GM12873 (cell line): ENCODE data around the gene CEP131.

Experiments used
- TF ChIP-seq, protein P1 (sequence below): IDR thresholded peaks from 2 replicates; pipeline ENCODE4 v1.5.1; 2012; ENCODE audit warnings: low read depth, mild to moderate bottlenecking, moderate library complexity, low read length, control low read depth; ENCODE audit not compliant: insufficient read depth; ENCODE audit errors: missing control alignments

The CEP131 gene

DNA sequence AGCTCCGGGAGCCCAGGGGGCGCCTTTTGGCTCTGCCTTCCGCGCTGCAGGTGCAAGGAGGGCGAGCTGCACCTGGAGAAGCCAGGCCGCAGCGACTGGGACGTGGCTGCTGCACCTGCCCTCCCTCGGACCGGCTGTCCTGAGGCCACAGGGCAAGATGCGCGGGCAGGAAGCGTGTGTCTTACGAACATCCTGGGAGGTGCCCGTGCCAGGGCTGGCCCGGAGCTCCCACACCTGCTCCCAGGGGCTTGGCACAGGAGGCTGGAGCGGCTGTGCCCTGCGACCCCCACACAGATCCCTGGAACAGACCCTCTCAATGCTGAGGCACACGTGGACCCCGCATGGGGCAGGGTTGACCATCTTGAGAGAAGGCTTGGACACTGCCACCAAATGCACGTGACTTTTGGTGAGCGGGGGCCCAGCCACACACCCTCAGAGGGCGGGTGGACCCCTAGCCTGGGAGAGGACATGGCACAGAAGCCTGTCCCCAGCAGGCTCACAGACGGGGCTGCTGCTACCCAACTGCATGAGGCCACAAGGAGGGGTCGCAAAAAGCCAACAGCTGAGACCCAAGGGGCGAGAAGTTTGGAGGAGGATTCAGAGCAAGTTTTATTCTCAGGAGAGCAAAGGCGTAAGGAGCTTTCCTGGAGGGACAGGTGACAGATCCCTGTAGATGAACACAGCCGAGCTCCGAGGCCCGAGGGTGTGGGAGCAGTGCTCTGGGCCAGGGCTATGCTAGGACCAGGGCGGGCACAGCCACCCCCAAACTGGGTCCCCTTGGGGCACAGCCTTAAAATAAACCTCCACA, 27.7 kb upstream of the CEP131 start:
- TF ChIP-seq, protein P1, sequence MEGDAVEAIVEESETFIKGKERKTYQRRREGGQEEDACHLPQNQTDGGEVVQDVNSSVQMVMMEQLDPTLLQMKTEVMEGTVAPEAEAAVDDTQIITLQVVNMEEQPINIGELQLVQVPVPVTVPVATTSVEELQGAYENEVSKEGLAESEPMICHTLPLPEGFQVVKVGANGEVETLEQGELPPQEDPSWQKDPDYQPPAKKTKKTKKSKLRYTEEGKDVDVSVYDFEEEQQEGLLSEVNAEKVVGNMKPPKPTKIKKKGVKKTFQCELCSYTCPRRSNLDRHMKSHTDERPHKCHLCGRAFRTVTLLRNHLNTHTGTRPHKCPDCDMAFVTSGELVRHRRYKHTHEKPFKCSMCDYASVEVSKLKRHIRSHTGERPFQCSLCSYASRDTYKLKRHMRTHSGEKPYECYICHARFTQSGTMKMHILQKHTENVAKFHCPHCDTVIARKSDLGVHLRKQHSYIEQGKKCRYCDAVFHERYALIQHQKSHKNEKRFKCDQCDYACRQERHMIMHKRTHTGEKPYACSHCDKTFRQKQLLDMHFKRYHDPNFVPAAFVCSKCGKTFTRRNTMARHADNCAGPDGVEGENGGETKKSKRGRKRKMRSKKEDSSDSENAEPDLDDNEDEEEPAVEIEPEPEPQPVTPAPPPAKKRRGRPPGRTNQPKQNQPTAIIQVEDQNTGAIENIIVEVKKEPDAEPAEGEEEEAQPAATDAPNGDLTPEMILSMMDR, result no peak

DNA sequence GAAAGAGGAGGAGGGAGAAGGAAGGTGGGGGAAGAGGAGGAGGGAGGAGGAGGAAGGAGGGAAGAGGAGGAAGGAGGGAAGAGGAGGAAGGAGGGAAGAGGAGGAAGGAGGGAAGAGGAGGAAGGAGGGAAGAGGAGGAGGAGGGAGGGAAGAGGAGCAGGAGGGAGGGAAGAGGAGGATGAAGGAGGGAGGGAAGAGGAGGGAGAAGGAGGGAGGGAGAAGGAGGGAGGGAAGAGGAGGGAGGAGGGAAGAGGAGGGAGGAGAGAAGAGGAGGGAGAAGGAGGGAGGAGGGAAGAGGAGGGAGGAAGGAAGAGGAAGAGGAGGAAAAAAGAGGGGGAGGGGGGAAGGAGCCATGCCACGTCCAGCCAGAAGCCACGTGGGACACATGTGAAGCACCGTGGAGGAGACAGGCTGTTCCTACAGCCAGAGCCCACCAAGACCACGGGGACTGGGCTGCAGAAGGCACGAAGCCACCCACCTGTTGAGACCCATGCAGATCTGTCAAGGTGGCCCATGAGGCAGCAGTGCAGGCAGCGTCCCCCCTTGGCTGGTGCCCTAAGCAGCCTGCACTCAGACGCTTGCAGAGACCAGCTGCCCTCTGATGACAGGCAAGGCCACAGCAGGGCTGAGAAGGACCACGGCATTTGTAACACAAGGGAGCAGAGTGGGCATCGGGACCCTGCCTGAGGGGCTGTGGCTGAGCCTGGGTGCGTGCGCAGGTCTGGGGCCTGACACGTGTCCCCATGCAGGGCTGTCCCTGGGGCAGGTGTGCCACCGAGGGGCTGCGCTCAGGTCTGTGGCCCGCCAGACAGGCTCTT, 26.7 kb upstream of the CEP131 start:
- TF ChIP-seq, protein P1, result no peak

DNA sequence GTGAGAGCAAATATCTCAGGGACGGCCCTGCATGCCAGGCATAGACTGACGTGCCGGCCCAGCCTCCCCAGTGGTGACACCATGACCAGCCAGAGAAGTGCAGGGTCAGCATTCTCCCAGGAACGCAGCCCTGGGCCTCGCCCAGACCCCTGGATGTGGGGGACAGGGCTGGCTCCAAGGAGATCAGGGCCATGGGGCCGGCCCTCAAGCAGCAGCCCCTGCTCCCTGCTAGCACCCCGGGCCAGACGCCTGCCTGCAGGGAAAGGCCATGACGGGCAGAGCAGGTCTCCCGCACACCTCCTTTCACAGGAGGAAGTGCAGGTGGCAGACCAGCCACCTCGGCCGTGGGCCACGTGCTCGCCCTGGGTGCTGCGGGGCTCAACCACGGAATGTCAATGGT, 25.9 kb upstream of the CEP131 start:
- TF ChIP-seq, protein P1, result no peak

- TF ChIP-seq, protein P1, result no peak
These were observed 24.7 kb upstream of the CEP131 start for GRCh38 chr17:81247339-81247990.

GRCh38 chr17:81246679-81247338, 24.0 kb upstream of the CEP131 start:
- TF ChIP-seq, protein P1, result no peak

DNA sequence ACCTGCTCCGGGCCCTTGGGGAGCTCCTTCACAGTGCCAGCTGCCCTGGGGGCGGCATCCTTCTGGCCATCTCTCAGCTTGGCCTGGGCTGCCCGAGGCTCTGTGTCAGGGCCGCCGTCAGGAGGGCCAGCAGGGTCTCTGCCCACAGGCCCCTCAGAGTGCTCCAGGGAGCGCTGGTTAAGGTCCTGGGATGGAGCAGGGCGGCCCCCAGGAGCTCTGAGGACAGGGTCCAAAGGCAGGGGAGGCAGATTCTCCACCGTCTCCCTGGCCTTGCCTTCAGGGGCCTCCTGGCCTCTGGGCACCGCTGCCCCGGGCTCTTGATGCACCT, 23.5 kb upstream of the CEP131 start:
- TF ChIP-seq, protein P1, result no peak

DNA sequence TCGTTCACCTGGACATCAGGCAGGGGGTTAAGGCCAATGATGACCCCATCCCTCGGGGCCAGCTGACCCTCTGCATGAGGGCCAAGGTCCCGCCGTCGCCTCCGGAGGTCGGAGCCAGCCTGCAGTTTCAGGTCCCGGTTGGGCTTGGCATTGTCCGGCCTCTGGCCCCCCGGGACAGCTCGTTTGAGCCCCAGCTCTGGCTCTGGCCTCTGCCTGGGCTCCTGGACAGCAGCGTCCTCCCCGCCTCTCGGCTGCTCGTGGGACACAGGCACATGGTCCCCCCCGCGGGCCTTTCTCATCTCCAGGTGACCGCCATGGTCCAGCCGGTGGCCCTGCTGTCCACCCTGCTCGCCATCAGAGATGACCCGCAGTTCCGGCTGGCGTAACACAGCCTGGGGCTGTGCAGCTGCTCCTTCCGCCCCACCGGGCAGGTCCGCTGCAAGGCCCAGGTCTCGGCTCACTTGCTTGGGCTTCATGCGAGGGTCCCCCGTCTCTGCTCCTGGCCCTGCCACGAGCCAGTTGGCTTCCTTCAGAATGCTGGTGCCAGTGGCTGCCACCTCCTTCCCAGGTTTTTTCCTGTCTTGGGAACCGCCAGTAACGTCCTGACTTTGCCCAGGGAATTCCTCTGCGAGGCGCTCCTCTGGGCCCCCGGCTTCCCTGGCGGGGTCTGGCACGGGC, 23.0 kb upstream of the CEP131 start:
- TF ChIP-seq, protein P1, result no peak
